RKO (cell line): ENCODE measurements around the gene KCNV2.

Source experiments
- DNase-seq: peaks from one replicate; pipeline ENCODE4 v3.0.0-alpha.2; 2016; ENCODE audit warnings: low spot score

The KCNV2 gene

DNA sequence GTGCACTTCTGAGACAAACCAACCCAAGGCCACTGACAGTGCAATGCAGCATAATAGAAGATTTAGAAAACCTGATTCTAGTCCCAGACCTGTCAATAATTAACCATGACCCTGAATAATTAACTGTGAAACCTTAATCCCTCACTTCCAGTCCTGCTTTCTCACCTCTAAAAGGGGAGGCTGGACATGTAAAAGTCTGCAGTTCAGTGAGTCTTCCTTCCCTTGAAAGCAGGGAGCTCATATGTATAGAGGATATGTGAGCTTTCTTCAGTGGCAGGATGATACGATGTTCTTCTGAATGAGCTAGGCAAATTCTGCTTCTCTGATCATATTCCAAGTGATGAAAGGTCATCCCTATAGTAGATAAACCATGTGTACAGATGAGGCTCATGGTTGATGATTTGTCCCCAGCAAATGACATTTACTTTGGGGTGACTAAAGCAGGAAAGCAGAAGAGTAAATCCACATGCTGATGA, 2.9 kb downstream of the KCNV2 start:
- DNase-seq = no peak

DNA sequence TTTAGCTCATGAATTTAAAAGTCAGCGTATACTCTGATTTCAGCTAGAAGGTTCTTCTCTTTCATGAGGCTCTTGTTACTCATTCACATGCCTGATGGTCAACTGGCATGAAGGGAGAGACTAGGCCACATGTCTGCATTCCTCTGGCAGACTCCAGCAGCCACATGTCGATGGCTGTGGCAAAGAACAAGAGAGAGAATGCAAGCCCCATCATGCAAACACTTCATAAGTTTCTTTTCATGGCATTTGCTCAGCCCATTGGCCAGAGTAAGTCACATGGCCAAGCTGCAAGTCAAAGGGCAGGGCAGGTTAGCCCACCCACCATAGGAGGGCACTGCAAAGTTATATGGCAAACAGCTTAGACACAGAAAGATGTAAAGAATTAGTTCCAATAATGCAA, 5.4 kb downstream of the KCNV2 start:
- no peak for DNase-seq

DNA sequence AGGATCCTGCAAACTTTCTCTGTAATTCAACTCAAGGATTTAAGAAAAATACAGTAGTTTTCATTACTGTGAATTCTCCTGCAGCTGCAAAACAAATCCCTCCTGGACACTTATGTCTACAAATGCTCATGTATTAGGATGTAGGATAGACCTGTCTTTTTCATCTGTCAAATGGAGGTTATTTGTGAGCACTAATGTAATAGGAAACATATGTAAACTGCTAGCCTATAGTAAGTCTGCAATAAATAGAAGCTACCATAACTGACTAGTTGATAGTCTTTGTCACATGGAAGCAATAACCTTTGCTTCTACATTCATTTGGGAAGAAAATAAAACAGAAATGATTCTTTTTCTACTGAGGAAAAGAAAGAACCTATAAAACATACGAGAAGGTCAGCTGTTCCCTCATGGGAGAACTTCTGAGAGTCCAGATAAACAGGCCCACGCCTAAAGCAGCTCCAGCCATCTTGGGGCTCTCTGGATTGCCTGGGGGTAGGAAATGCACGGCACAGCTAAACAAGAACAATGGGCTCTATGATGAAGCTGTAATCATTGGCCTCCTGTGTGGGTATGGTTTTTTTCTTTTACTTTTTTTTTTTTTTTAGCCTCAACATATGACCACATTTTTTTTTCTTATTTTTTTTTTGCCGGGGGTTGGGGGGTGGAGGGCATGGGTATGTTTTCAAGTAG, 6.2 kb downstream of the KCNV2 start:
- no peak for DNase-seq

DNA sequence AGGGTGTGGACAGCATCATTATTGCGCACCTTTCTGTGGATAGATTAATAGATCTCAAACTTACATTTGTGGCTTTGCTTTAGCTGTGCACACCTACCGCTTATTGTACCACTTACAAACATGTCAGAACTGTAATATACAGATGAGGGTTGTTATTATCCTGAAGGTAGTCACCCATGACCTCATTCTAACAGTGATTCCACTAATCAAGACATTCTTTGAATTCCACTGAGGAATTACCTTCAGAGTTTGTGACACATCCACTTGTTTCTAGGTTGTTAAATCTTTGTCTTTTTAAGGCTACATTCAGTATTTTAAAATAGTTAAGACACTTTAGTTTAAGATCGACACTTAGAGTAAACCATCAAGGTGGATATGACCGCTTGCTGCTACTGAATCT, 7.8 kb downstream of the KCNV2 start:
- no peak for DNase-seq

DNA sequence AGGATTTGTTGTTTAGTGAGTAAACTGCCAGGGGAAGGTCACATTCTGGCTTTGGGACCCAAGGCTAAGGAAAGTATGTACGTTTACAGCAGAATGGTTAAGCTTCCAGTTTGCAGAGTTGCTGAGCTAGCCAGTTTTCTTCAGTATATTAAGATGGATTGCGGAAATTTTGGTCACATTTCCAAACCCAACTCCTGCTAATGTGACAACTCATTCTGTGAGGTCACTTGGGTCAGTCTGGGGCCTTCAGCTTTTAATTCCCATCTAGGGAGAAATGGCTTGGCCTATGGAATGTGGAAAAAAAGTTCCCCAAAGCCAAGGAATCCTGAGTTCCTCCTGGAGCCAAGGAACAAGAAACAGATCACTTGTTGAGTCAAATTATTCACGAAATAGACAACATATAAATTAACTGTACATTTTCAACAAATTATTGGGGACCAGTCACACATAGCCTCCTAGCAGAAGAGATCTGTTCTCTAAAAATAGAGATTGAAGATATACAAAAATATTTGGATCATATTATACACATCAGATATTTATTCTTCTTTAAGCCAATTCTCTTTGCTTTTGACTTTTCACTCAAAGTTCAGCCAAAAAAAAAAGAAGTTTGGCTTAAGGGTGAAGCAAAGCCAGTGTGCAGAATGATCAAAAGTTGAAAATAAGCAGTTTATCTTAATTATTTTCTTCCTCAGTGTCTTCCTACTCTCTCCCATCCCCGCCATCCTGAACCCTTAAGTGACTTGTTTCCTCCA, 8.8 kb downstream of the KCNV2 start:
- DNase-seq = no peak

DNA sequence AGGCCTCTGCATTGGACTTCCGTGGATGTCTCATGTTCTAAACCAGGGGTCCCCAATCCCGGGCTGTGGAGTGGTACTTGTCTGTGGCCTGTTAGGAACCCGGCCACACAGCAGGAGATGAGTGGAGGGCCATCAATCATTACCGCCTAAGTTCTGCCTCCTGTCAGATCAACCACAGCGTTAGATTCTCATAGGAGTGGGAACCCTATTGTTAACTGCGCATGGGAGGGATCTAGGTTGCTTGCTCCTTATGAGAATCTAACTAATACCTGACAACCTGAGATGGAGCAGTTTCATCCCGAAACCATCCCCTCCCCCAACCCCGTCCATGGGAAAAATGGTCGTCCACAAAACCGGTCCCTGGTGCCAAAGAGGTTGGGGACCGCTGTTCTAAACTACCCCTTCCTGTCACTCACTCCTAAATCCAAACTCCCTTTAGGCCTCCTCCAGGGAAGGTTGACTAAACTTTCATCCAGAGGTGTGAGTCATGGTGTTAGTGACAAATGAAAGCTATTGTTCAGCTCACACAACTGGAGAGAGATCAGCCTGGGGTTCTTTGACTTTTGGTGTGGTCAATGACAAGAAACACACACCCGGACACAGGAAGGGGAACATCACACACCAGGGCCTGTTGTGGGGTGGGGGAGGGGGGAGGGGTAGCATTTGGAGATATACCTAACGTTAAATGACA, 9.5 kb downstream of the KCNV2 start:
- peak; percentile 57 for DNase-seq

DNA sequence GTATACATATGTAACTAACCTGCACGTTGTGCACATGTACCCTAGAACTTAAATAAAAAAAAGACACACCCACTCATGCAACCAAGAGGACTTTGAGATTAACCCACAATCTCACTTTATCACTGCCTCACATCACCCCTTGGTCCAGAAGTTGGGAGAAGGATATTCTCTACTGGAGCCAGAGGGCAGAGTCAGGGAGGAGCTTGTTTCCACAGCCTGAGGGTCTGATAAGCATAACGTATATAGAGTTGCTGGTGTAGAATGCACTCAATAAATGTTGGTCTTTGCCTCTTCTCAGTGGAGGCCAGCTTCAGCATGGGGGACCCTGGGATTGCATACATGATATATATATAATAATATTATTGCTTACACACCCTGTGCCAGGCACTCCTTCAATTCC, 10.1 kb downstream of the KCNV2 start:
- no peak for DNase-seq

DNA sequence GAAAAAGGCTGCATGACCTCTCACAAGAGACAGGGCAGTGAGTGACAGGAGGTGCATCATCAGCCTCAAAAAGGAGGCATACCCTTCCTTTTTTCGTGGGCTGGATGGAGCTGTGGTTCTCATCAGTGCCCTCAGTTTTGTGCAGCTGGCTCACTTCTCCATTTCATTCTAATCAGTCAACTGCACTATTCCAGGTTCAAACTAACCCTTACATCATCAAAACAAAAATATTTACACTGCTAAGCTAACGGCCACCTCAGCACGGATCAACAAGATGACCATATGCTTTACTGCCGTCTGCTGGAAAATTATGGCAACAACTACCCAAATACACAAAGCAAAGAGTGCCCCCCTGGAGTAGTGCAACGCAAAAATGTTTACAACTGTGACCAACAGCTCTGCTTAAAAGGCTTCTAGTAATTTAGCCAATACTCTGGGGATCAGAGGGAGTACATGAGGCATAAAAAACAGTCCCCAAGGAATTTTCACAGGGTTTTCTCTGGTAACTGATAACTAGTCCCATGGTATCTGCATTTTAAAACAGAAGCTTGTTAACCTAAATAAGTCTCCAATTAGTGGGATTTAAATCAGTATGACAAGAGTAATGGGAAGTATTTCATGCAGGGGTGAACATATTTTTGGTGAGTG, 10.8 kb downstream of the KCNV2 start:
- DNase-seq = peak; percentile 47

DNA sequence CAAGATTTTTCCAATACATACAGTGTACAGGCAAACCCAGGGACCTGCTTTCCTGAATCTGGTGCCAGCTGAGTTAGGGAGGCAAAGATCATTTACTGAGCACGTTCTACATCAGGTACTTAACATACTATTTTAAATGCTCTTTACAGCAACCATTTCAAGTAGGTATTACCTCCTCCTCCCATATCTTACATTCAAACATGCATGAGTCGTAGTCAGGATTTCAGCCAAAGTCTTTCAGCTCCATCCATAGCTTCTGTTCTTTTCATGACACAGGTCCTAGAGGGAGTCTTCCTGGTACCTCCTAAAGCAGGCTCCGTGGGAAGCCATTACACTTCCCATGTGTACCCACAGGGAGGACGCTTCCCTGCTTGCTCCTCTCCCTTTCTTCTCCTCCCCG, 11.7 kb downstream of the KCNV2 start:
- no peak for DNase-seq

DNA sequence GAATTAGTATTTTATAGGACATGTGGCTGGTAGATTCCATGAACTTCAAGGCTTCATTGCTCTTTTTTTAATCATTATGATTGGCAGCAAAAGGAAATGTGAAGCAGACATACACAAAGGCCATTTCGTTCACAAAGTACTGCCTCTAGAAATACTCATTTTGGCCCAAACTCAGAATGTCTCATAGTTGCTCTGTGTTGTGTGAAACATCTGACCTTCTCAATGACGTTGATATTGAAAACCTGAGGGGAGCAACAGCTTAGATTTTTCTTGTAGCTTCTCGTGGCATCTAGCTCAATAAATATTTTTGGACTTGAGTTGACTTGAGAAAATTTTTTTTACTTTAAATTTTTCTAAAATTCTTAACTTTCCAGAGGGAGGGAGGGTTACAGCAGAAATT, 12.4 kb downstream of the KCNV2 start:
- no peak for DNase-seq

DNA sequence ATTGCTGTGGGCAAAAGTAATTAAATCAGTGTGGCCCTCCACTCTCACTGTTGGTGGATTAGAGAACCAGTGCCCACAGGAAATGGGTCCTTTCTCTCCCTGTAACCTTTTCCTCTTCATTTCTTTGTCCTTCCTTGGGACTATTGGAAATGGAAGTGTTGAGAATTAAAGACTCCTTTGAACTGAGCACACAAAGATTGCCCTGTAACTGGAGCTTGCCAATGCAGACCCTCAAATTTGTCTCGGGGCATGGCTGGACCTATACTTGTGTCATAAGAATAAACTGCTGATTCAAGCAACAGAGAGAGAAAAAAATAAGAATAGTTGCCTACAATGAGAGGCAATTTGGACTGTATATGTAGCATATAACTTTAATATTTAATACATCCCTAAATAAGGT, 13.7 kb downstream of the KCNV2 start:
- no peak for DNase-seq

DNA sequence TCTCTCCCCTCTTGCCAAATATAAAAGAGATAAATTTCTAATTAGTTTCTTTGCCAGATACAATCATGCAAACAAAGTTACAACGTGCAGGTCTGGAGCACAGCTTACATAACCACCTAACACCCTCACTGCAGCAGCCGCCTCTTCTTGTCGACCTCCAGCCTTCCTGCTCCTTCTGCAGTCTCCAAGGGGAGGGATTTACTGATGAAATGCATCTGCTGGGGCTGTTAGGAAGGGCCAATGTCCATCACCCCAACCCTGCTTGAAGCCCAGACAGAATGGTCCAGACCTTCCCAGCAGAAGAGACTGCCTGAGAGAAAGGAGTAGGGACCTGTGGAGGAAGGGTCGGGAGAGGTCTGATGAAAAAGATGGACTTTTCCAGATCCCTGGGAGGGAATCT, 15.2 kb downstream of the KCNV2 start:
- no peak for DNase-seq

DNA sequence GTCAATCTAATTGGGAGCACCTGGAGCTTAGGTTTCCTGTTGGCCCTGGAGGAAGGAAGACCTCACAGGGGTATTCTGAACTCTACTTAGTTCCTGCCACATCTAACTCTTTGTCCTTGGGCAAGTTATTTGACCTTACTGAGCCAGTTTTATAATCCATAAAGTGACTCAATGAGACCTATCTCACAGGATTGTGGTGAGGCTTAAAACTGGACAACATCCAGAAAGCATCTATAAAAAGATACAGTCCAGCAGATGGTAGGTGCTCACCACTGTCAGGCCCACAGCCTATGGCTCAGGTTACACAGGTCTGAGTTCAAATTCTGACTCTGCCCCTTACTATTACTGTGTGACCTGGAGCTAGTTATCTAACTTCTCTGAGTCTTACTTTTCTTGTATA, 23.3 kb downstream of the KCNV2 start:
- DNase-seq = no peak

DNA sequence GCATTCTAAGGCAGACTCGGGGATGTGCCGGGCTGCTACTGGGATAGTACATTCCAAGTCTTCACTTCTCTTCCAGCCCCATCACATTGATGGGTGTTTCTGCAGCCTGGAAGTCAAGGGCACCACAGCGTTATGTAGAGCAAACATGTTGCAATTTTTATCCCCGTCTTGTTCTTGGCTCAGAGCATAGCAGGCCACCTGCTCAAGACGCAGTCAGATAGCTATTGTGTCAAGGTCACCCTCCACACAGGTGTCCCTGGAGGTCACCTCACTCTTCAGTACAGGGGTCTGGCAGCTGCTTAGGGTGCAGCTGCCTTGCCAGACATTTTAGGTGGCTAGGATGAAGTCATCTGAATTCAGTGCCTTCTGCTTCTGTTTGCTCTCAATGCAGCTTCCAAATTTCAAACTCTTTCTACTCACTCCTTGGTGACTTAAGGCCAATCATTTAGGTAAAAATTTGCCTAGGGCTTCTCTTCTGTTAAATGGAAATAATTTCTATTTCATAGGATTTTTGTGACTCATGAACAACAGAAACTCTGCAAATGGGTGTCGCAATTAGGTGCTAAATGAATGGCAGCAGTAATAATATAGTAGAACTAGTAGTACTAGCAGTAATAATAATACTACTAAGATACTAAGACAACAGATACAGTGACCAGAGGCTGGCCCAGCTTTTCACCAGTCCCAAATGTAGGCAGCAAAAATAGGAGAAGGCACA, 24.3 kb downstream of the KCNV2 start:
- no peak for DNase-seq

DNA sequence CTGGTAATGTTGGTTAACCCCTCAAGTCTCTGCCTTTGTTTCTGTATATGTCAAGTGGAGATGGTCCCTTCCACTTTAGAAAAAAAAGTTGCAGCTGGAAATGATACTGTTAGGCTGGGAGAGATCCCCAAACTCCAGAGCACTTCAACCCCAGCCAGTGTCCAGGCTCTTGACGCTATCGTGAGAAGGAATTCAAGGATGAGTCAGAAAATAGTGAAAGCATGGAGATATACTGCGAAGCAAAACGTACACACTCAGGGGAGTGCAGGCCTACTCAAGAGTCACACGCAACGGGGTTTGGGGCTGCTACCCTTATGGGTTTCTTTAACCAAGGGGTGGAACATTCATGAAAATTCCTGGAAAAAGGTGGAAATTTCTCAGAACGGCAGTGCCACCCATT, 24.9 kb downstream of the KCNV2 start:
- DNase-seq = no peak

DNA sequence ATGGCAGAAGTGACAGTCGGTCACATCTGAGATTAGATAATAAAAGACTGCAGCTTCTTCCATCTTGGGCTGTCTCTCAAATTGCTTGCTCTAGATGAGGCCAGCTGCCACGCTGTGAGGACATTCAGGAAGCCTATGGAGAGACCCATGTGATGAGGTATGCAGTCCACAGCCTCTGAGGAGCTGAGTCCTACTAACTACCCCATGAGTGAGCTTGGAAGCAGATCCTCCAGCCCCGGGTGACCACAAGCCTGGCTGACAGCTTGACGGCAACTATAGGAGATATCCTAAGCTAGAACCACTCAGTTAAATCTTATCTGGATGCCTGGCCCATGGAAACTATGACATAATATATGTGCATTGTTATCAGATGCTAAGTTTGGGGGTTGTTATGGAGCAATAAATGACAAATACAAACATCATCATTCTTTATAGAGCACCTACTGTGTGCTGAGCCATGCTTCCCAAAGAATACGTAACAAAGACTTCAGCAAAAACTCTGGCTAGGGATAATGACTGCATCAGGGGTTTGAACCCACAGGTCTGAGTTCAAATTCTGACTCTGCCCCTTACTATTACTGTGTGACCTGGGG, 26.7 kb downstream of the KCNV2 start:
- no peak for DNase-seq

DNA sequence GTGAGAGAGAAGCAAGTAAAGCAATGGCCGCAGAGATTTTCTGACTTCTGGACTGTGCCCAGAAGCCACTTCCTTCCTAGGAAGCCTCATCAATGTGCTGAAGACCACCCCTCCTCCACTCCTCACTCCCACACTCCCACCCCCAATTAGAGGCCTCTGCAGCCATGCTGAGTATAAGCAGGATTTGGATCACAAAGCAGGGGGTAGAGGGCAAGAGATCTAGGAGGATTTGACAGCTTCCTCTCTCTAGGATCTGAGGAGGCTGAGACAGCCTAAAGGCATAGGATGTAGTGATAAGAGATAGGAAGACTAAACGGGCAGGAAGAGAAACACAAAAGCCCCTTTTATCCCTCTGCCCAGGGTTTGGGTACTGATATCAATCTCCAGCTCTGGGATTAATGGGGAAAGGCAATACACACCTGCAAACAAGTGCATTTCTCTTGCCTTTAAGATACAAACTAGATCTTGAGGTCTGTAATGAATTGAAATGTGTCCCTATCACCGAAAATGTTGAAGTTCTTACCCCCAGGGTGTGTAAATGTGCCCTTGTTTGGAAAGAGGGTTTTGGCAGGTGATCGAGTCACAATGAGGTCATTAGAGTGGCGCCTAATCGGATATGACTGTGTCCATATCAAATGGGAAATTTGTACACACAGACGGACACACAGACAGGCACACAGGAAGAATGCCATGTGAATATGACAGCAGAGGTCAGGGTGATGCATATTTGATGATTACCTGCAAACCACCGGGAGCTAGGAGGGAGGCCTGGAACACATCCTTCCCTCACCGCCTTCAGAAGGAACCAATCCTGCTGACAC, 28.5 kb downstream of the KCNV2 start:
- DNase-seq = peak; percentile 25

DNA sequence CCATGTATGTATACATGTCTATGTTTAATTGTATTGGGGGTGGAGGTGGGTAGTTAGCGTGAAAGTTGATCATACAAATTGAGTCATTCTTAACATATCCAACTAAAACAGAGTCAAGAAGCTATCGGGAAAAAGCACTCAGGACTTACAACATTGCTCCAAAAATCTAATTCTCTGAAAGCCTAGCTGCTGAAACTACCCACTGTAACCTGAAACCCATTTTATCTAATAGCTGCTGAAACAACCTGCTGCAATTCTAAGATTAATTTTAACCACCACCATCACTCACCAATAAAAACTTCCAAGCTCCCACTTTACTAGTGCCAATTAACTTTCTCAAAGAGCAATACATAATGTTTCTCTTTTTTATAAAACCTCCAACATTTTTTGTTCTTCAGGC, 32.2 kb downstream of the KCNV2 start:
- DNase-seq = no peak

DNA sequence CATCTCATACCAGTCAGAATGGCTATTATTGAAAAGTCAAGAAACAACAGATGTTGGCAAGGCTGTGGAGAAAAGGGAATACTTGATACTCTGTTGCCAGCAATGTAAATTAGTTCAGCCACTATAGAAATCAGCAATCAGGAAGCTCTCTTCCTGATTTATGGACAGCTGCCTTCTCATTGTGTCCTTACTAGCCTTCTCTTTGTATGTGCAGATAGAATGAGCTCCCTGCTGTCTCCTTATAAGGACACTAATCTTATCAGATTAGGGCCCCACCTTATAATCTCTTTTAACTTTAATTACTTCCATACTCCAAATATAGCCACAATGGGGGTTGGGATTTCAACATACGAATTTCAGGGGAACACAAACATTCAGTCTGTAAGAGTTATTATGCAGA, 38.0 kb downstream of the KCNV2 start:
- DNase-seq = no peak

DNA sequence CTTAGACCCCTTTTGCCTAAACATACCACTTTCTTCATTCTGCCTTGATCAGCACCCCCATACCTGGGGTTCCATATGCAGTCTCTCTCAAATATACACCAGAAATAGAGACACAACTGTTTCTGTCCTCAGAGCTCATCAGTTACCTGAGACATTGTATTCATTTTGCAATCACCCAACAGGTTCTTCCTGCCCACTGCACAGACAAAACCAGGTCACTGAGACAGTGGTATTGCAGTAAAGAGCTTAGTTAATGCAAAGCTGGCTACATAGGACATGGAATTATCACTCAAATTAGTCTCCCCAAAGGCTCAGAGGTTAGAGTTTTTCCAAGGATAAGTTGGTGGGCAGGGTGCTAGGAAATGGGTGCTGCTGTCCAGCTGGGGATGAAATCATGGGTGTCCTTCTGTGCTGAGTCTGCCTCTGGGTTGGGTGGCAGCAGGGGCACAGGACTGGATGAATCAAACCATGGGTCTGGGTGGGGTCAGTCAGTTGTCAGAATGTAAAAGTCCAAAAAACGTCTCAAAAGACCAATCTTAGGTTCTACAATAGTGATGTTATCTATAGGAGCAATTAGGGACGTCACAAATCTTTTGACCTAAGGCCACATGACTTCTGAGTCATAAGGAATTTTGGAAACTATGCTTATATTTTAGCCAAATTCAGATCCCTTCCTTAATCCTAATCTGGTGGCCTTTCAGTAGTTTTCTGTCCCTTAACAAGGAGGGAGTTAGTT, 41.0 kb downstream of the KCNV2 start:
- DNase-seq = no peak
